SK-N-MC (cell line): ENCODE results near the gene GRPEL1.

Experiments used
- EZH2 ChIP-seq: fragments of 200-600 bp; sonication (generic); IDR thresholded peaks from one replicate; pipeline ENCODE4 v1.6.1; 2017; ENCODE audit warnings: antibody characterized with exemption
- POLR2AphosphoS5 ChIP-seq: IDR thresholded peaks from 2 replicates; pipeline ENCODE4 v1.6.1; 2012; ENCODE audit warnings: mild to moderate bottlenecking, low read depth, low read length, borderline replicate concordance

- no peak for TF ChIP-seq EZH2
- TF ChIP-seq POLR2AphosphoS5 = no peak
Measured at GRCh38 chr4:7031558-7032449, 36.1 kb downstream of the GRPEL1 start.
